AG20443 (cell line): ENCODE results near the gene ATG9A.

Experiments
- DNase-seq: peaks from one replicate; pipeline ENCODE4 v3.0.0; 2012; ENCODE audit warnings: low spot score, mixed read lengths

ATG9A gene

GRCh38 chr2:219252084-219252483 is 22.6 kb upstream of the ATG9A start:
- DNase-seq = no peak

GRCh38 chr2:219251656-219252055 is 22.2 kb upstream of the ATG9A start:
- DNase-seq = no peak

- no peak for DNase-seq
These were observed 20.8 kb upstream of the ATG9A start for GRCh38 chr2:219250049-219250781.

DNA sequence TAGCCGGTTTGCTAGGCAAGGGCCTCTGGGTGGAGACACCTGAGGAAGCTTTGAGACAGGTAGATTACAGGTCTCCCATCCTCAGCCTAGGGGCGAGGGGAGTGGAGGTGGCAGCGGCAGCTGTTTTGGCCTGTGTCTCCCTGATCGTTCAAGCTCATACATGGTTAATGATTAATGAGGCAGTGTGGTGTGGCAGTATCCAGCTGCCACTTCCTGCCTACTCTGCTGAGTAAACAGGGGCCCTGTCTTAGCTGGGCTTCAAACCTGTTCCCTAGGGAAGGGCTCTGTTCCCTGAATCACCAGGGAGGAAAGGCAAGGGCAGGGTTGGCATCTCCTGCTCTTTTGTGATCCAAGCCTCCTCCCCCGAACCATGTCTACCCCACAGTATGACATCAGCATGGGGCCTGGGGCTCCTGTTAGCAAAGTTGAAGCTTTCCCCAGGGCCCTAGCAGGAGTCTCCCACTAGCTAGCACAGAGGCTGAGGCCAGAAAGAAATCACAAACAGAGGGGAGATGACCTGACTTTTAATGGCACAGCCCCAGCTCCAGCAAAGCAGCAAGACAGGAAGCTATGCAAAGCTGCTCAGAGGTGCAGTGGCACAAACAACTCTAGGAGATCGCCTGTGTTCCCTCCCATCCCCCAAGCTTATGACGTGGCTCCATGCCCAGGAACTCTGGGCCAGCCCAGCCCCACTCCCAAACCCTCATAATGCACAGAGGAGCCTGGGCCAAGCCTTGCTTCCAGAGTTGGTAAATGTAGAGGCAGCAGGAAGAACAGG is 20.0 kb upstream of the ATG9A start:
- DNase-seq = peak; percentile 57

- DNase-seq = no peak
These were observed 19.4 kb upstream of the ATG9A start for GRCh38 chr2:219248845-219249202.

GRCh38 chr2:219247678-219248642 is 18.5 kb upstream of the ATG9A start:
- no peak for DNase-seq

DNA sequence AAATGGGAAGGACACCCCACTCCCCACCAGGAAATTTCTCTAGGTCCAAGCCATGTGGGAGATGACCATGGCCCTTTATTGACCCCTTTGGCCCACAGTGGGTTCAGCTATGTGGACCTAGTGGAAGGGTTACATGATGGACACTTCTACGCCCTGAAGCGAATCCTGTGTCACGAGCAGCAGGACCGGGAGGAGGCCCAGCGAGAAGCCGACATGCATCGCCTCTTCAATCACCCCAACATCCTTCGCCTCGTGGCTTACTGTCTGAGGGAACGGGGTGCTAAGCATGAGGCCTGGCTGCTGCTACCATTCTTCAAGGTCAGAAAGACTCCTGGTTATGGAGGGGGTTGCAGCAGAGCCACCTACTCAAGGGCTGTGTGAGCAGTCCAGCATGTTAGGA is 17.1 kb upstream of the ATG9A start:
- no peak for DNase-seq

DNA sequence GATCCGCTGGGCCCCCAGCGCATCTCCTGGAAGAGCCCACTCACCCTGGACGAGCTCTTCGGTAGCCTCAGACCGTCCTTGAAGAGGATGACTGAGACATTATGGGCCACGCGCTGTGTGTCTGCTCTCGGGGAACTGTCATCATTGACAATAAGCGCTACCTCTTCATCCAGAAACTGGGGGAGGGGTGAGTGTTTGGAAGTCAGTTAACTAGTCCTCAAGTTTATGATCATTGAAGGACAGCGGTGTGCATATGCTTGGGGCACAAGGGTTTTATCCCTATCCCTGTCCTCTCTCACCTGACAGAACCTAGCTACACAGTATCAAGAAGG is 16.4 kb upstream of the ATG9A start:
- no peak for DNase-seq

DNA sequence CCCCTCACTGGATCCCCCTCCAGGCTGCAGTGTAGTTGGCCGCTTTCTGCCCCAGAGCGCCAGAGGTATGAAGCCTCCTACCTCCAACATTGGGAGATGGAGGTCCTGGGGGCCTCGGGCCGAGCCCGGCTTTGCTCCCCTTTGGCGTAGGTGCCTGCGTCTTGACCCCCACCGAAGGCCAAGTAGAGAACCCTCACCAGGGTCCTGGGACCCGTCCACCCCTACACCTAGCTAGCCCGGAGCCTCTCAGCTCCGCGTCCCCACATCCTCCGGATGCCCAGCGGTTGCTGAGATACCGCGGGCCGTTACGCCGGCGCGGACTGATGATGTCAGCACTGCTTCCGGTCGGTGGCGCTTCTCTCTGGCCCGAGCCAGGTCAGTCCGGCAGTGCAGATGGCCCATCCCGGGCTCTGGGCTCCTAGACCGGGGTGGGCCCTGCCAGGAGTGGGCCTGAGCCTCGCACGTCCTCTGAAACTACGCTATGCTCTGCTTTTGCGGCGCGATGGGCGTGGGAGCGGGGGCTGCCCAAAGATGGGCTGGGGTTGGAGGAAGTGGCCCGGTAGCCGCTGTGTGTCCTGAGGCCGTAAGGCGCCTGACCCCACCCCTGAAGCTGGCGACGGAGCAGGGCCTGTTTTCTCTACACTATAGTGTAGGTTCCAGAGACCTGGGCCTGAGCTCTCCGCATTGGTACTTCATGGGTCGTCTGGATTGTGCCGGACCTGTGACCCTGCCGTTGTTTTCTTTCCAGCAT is 15.9 kb upstream of the ATG9A start, which contains the start of the genes GLB1L and STK16:
TSS of gene GLB1L (minus strand) at position 297 of the 751 bp plus-strand sequence. CDS start 1,871 bp downstream, outside the sequence.
TSS of gene STK16 (plus strand) at position 332 of the 751 bp plus-strand sequence. CDS start 521 bp downstream, outside the sequence.
- peak; percentile 97 for DNase-seq

GRCh38 chr2:219244789-219245147 is 15.3 kb upstream of the ATG9A start:
- DNase-seq = no peak

- peak; percentile 23 for DNase-seq
These were observed 13.9 kb upstream of the ATG9A start for GRCh38 chr2:219243291-219243761.

GRCh38 chr2:219234331-219234730 is 4.9 kb upstream of the ATG9A start:
- DNase-seq = no peak

GRCh38 chr2:219230059-219230540 is 664 bp upstream of the ATG9A start:
- peak; percentile 58 for DNase-seq

DNA sequence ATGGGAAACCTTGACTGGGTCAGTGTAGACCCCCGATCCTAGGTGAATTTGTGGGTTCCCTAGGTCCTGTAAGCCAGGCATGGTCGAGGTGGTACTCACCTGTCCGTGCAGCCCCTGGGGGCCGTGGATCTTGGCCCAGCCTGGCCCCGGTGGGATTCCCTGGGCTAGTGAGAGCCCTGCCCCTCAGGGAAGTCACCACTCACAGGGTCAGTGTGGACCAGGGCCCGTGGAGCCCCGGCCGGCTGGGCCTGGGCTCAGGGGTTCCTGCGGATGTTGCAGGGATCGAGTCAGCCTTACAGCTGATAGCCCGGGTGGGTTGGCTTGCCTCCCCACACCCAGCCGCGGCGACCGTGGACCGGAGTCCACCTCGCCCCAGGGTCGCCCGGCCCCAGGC is 528 bp downstream of the ATG9A start:
- no peak for DNase-seq

DNA sequence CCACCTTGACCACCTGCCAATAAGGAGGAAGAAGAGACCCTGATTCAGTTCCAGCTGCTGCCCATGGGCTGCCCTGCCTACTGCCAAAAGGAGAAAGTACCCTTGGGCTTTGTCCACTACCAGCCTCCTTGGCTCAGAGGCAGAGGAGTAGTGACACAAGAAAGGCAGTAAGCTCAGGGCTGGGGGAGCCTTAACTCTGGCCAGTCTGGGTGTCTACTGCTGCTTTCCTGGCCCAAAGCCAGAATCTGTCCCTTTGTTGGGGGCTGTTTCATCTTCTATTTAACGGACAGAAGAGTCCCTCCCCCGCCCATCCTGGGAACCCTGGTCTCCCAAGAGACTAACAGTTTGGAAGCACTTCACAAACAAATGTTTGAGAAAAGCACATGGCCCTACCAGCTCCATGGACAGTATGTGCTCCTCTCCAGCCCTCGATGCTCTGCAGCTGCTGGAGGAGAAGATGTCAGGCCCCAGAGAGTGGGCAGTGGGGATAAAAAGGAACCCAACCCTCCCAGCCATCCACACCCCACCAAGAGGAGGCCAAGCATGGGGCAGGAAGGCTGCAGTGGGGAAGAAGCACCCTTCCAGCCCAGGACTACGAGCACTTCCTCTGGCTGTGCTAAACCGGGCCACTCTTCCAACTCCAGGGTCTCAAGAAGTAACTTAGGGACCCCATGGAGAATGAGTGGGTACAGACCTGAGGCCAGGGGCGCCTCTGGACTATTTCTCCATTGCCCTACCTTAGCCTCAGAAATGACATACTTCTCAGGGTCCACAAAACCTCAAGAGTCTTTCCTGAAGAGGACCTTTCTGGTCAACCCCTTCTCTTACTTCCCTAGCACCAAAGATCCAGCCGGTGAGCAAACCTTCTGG is 1.2 kb downstream of the ATG9A start:
- peak; percentile 13 for DNase-seq

- no peak for DNase-seq
These were observed 4.1 kb downstream of the ATG9A start for GRCh38 chr2:219225350-219225749.

DNA sequence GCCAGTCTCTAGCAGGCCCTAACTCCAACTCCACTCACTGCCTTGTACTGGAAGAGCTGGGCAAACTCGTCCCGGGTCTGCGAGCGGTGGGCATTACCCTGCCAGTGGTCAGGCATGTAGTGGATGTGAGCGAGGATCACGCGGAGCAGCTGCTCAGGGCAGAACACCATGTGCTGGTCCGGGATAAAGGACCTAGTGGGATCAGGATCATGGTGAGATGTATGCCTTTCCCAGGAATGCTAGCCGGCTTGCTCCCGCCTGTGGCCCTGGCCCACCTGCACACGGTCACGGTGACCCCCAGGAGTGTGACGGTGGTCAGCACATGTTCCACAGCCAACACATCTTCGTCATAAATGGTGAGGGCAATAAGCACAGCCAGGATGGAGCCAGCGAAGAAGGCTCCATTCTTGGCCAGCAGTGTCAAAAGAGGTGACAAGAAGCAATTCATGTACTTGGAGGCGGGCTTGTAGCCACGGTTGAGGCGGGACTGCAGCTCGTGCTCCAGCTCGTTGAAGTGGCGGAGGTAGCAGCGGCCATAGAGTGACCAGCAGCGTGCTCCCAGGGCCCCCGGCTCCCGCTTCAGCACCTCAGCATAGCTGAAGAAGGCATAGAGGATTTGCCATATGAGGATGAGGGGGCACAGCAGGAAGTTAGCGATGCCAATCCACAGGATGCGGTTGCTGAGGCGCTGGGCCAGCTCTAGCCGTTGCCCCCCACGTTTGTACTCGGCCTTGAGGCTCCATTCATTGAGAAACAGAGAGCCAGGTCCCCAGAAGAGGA is 5.4 kb downstream of the ATG9A start:
- DNase-seq = no peak

- no peak for DNase-seq
These were observed 7.4 kb downstream of the ATG9A start for GRCh38 chr2:219221957-219222518.
